CD4-positive, alpha-beta T cell (primary cell): ENCODE measurements around the gene IRF3. TPM values are rescaled to one million over a fixed set of nuclear protein-coding genes. Genes with fewer than 3 reads are reported as not detected.

Source experiments
- ATAC-seq: fragments of 200-7000 bp; cut with Tn5 transposase; one replicate; pipeline ENCODE4 v1.10.0; 2022; ENCODE audit warnings: mild to moderate bottlenecking; ENCODE audit not compliant: poor library complexity
- CTCF ChIA-PET: fragments of 350-600 bp; sonication (Branson Sonifier 250); formaldehyde crosslinking; loops from one replicate; lab custom pipeline; 2021; ENCODE audit warnings: antibody characterized with exemption, inconsistent platforms; lab: Charles Lee
- POLR2A ChIA-PET: fragments of 350-600 bp; sonication (Branson Sonifier 250); formaldehyde crosslinking; loops from one replicate; lab custom pipeline; 2021; ENCODE audit warnings: antibody characterized with exemption, inconsistent platforms; lab: Charles Lee
- DNase-seq, 14 experiments: peaks; one replicate each; pipeline ENCODE4 v3.0.0-alpha.2; 2013 to 2020; ENCODE audit warnings: mixed read lengths in 2 of 14
- H3K27ac ChIP-seq, 2 donors: one replicate each; pipeline versions ENCODE4 v1.5.1 to v1.7.0; 2013; ENCODE audit warnings: low read length in 2 of 2, low read depth in 1 of 2, mild to moderate bottlenecking in 1 of 2
- H3K27me3 ChIP-seq, 2 experiments: 1 replicate in 1 of 2; 2 replicates in 1 of 2; pipeline versions ENCODE4 v1.6.1 to v1.7.0; 2013; ENCODE audit warnings: low read length in 2 of 2, control low read depth in 1 of 2, mild to moderate bottlenecking in 1 of 2, moderate library complexity in 1 of 2; ENCODE audit not compliant: insufficient read depth in 2 of 2, control insufficient read depth in 1 of 2
- H3K36me3 ChIP-seq: one replicate; pipeline ENCODE4 v1.6.1; 2013; ENCODE audit warnings: low read length, control low read depth; ENCODE audit not compliant: insufficient read depth
- H3K4me1 ChIP-seq: one replicate; pipeline ENCODE4 v1.6.1; 2013; ENCODE audit warnings: low read length, control low read depth; ENCODE audit not compliant: insufficient read depth
- H3K4me3 ChIP-seq: one replicate; pipeline ENCODE4 v1.5.1; 2013; ENCODE audit warnings: mild to moderate bottlenecking, low read length, moderate library complexity
- H3K9me3 ChIP-seq, 2 experiments: 1 replicate in 1 of 2; 2 replicates in 1 of 2; pipeline versions ENCODE4 v1.6.1 to v1.7.0; 2013; ENCODE audit warnings: low read length in 2 of 2, mild to moderate bottlenecking in 2 of 2, control low read depth in 1 of 2, moderate library complexity in 1 of 2; ENCODE audit not compliant: control insufficient read depth in 1 of 2, insufficient read depth in 1 of 2
- H3K27ac Mint-ChIP-seq: one replicate; pipeline ENCODE4 v1.8.0; 2020; ENCODE audit warnings: mixed read lengths
- H3K27me3 Mint-ChIP-seq: one replicate; pipeline ENCODE4 v1.8.0; 2021; ENCODE audit warnings: mixed read lengths
- H3K36me3 Mint-ChIP-seq: one replicate; pipeline ENCODE4 v1.8.0; 2021; ENCODE audit warnings: low read depth, mixed read lengths
- H3K4me1 Mint-ChIP-seq: one replicate; pipeline ENCODE4 v1.8.0; 2021; ENCODE audit warnings: low read depth, mixed read lengths
- H3K4me3 Mint-ChIP-seq: one replicate; pipeline ENCODE4 v1.8.0; 2020; ENCODE audit warnings: mild to moderate bottlenecking, mixed read lengths
- H3K9me3 Mint-ChIP-seq: one replicate; pipeline ENCODE4 v1.8.0; 2020; ENCODE audit warnings: mixed read lengths
- CTCF ChIP-seq: fragments of 200-600 bp; IDR thresholded peaks from one replicate; pipeline ENCODE4 v1.8.0; 2022; ENCODE audit warnings: antibody characterized with exemption, mild to moderate bottlenecking
- intact Hi-C, 2 experiments: fragments of 100-400 bp; cut with DNase I in 1 of 2; cut with micrococcal nuclease in 1 of 2; formaldehyde crosslinking; loops; one replicate each; pipeline versions ENCODE4 v1.15.1 to v1.9.0; 2023 to 2025; cut with DNase I, micrococcal nuclease
- total RNA-seq, 174 experiments: library from RNA in 2 of 174; stranded (reverse) in 2 of 174; gene quantifications; one replicate each; pipeline ENCODE4 v1.2.3 and lab custom pipeline; 2021 to 2026

The IRF3 gene
- total RNA-seq, 2 experiments from 2014 or later = 109 to 119 TPM

GRCh38 chr19:49696865-49697264 lies 31.2 kb upstream of the IRF3 start:
- Mint-ChIP-seq H3K36me3 (no peaks in the 10 kb centered on the region), H3K4me1 (no peaks in the 10 kb centered on the region), H3K9me3 (no peaks in the 10 kb centered on the region), H3K27ac (no peak overlapping the region), H3K4me3 (no peak overlapping the region), H3K27me3 (peaks cover 13% of the 10 kb centered on the region)
- Histone ChIP-seq H3K36me3 (no peaks in the 10 kb centered on the region), H3K4me3 (no peak overlapping the region), H3K27me3 (peaks cover 0 to 3% of the 10 kb centered on the region in 2 experiments), H3K9me3 (no peaks in the 10 kb centered on the region), H3K27ac (no peak overlapping the region), H3K4me1 (peaks cover 3% of the 10 kb centered on the region)
- no peak for TF ChIP-seq CTCF
- ChIA-PET POLR2A (no interaction called here), CTCF (no interaction called here)
- DNase-seq (no peak), ATAC-seq (no peak)
- intact Hi-C loops = no loop called here

- Histone ChIP-seq H3K36me3 (no peaks in the 10 kb centered on the region), H3K9me3 (peaks cover 0 to 2% of the 10 kb centered on the region in 2 experiments), H3K27me3 (peaks cover 6 to 9% of the 10 kb centered on the region in 2 experiments), H3K27ac (no peak overlapping the region), H3K4me3 (no peak overlapping the region), H3K4me1 (peaks cover 10% of the 10 kb centered on the region)
- intact Hi-C loops = no loop called here
- CTCF ChIA-PET = no interaction called here
- H3K9me3 Mint-ChIP-seq = no peaks in the 10 kb centered on the region
- H3K4me1 Mint-ChIP-seq = peaks cover 5% of the 10 kb centered on the region
- H3K4me3 Mint-ChIP-seq = no peak overlapping the region
- ATAC-seq (no peak), DNase-seq (no peak)
- H3K27ac Mint-ChIP-seq = no peak overlapping the region
- POLR2A ChIA-PET = no interaction called here
- H3K27me3 Mint-ChIP-seq = peaks cover 19% of the 10 kb centered on the region
- H3K36me3 Mint-ChIP-seq = no peaks in the 10 kb centered on the region
- no peak for TF ChIP-seq CTCF
These were observed 30.5 kb upstream of the IRF3 start for GRCh38 chr19:49696115-49696514.

GRCh38 chr19:49692147-49692506 lies 26.5 kb upstream of the IRF3 start:
- intact Hi-C loops = no loop called here
- peaks cover 3% of the 10 kb centered on the region for H3K36me3 ChIP-seq
- peaks cover 0 to 5% of the 10 kb centered on the region in 2 experiments for H3K9me3 ChIP-seq
- H3K27ac ChIP-seq = no peak overlapping the region
- ChIA-PET CTCF (no interaction called here), POLR2A (no interaction called here)
- H3K27ac Mint-ChIP-seq = no peak overlapping the region
- ATAC-seq = no peak
- TF ChIP-seq CTCF = no peak
- H3K4me1 Mint-ChIP-seq = peaks cover 21% of the 10 kb centered on the region
- peaks cover 19% of the 10 kb centered on the region for H3K36me3 Mint-ChIP-seq
- H3K4me3 ChIP-seq = no peak overlapping the region
- peaks cover 25% of the 10 kb centered on the region for H3K27me3 Mint-ChIP-seq
- no peaks in the 10 kb centered on the region for H3K9me3 Mint-ChIP-seq
- H3K4me1 ChIP-seq = peaks cover 30% of the 10 kb centered on the region
- peaks cover 14 to 15% of the 10 kb centered on the region in 2 experiments for H3K27me3 ChIP-seq
- no peak overlapping the region for H3K4me3 Mint-ChIP-seq
- peak in 1 of 14 experiments; percentile 20 for DNase-seq
